Keratinocyte (primary cell): Measurements from ENCODE around the gene CRABP1.

Experiments used
- EZH2 ChIP-seq: IDR thresholded peaks from one replicate; pipeline ENCODE4 v1.6.1; 2012; ENCODE audit warnings: inconsistent platforms, mild to moderate bottlenecking, low read length, moderate library complexity
- TF ChIP-seq, protein P1 (sequence below), 3 experiments: IDR thresholded peaks in 1 of 3; conservative IDR thresholded peaks in 1 of 3; optimal IDR thresholded peaks in 1 of 3; 2 replicates in 2 of 3; 3 replicates in 1 of 3; pipeline versions ENCODE3 to v1.5.1; 2011; ENCODE audit warnings: low read length in 3 of 3, mild to moderate bottlenecking in 3 of 3, moderate library complexity in 2 of 3, control low read depth in 1 of 3, inconsistent platforms in 1 of 3; ENCODE audit not compliant: insufficient read depth in 2 of 3; ENCODE audit errors: extremely low read depth in 1 of 3

DNA sequence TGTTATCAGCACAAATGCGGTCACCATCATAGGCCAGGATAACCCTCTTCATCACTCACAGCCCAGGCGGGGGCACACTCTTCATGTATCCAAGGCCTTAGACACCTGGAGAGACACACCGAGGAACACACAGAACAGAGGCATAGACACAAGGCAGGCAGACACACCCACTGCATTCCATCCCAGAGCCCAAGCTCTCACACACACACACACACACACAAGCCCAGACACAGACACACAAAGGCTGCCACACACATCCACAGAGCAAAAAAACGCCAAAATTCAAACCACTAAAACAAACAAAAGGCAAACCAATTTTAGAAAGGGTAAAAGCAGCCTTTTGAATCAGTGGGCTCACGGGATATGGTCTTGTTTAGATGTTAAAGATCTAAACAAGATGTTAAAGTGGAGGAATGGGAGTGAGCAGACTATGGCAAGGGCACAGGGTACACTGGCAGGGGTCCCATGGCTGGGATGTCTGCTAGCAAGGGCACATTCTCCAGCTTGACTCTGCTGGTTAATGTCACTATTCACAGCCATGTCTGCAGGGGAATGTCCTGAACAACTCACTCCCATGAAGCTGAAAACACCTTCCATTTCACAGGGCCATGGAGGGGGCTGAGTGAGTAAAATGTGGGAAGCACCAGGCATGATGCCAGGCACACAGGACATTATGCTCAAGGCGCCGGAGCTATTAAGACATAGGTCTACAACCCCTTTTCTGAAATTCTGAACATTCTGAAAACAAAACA is 14.9 kb upstream of the CRABP1 start:
- TF ChIP-seq, protein P1, sequence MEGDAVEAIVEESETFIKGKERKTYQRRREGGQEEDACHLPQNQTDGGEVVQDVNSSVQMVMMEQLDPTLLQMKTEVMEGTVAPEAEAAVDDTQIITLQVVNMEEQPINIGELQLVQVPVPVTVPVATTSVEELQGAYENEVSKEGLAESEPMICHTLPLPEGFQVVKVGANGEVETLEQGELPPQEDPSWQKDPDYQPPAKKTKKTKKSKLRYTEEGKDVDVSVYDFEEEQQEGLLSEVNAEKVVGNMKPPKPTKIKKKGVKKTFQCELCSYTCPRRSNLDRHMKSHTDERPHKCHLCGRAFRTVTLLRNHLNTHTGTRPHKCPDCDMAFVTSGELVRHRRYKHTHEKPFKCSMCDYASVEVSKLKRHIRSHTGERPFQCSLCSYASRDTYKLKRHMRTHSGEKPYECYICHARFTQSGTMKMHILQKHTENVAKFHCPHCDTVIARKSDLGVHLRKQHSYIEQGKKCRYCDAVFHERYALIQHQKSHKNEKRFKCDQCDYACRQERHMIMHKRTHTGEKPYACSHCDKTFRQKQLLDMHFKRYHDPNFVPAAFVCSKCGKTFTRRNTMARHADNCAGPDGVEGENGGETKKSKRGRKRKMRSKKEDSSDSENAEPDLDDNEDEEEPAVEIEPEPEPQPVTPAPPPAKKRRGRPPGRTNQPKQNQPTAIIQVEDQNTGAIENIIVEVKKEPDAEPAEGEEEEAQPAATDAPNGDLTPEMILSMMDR (optimal IDR thresholded peaks at IDR 0.05 in 1 of 3, IDR thresholded peaks at IDR 0.05 in 1 of 3, conservative IDR thresholded peaks at IDR 0.05 in 1 of 3; ENCODE audit: extremely low read depth in 1 of 3, insufficient read depth in 2 of 3, low read length in 3 of 3), result no peak
- no peak for TF ChIP-seq EZH2
